Measurements from ENCODE around the gene FAM53B.

FAM53B gene

GRCh38 chr10:124624466-124624865 is 119.7 kb downstream of the FAM53B start:
- POLR2A ChIA-PET: no interaction called here

GRCh38 chr10:124624006-124624405 is 120.2 kb downstream of the FAM53B start:
- no peaks in the 10 kb centered on the region; the same call in 1 of the 2 replicates for H3K4me1 ChIP-seq (ENCODE audit: control insufficient read depth, insufficient read depth, low read length)
- CTCF ChIA-PET: interaction anchor here (0.9 kb wide), 1 partner anchor 118 kb away, joined by 3 read pairs; no protein-coding TSS in a partner anchor
- TF ChIP-seq ZNF596 (tag by site-specific recombination; IDR thresholded peaks at IDR 0.05) (no peak), RBAK (tag by site-specific recombination; IDR thresholded peaks at IDR 0.05) (no peak), YY2 (tag by site-specific recombination; IDR thresholded peaks at IDR 0.05) (no peak), ZBTB7A (tag by site-specific recombination; IDR thresholded peaks at IDR 0.05; ENCODE audit: low read depth) (no peak), ZNF16 (tag by site-specific recombination; IDR thresholded peaks at IDR 0.05; ENCODE audit: low read depth) (no peak), PRDM4 (tag by site-specific recombination; IDR thresholded peaks at IDR 0.05) (no peak), SP7 (tag by site-specific recombination; IDR thresholded peaks at IDR 0.05) (no peak), ZNF664 (tag by site-specific recombination; IDR thresholded peaks at IDR 0.05) (no peak), CTCF (tag by site-specific recombination; IDR thresholded peaks at IDR 0.05) (no peak), ZNF776 (tag by site-specific recombination; IDR thresholded peaks at IDR 0.05; ENCODE audit: borderline replicate concordance) (no peak), SCRT1 (tag by site-specific recombination; IDR thresholded peaks at IDR 0.05; ENCODE audit: borderline replicate concordance) (no peak), ZNF302 (tag by site-specific recombination; IDR thresholded peaks at IDR 0.05; ENCODE audit: low read depth) (no peak), ZNF155 (tag by site-specific recombination; IDR thresholded peaks at IDR 0.05) (no peak), ZFP37 (tag by site-specific recombination; IDR thresholded peaks at IDR 0.05) (no peak), SP2 (tag by site-specific recombination; IDR thresholded peaks at IDR 0.05) (no peak), ZNF785 (tag by site-specific recombination; IDR thresholded peaks at IDR 0.05) (no peak), ZFHX2 (tag by site-specific recombination; conservative IDR thresholded peaks at IDR 0.05) (no peak), ZNF248 (tag by site-specific recombination; IDR thresholded peaks at IDR 0.05) (no peak)

More at GRCh38 chr10:124624466-124624865, 119.7 kb downstream of the FAM53B start:
- Histone ChIP-seq H3K36me3 (ENCODE audit: control insufficient read depth in 2 of 2, insufficient read depth in 1 of 2, low read length in 2 of 2) (no peaks in the 10 kb centered on the region), H3K9me3 (ENCODE audit: control insufficient read depth, insufficient read depth, low read depth, low read length) (no peaks in the 10 kb centered on the region), H3K4me1 (ENCODE audit: control insufficient read depth, insufficient read depth, low read length) (no peaks in the 10 kb centered on the region; the same call in 1 of the 2 replicates), H3K27ac (ENCODE audit: extremely low read depth, low read depth, low read length) (no peak overlapping the region), H3K4me3 (ENCODE audit: low read depth, low read length) (no peak overlapping the region)
- CTCF ChIA-PET: interaction anchor here (0.9 kb wide), 1 partner anchor 117 kb away, joined by 3 read pairs; no protein-coding TSS in a partner anchor
- no peak for TF ChIP-seq ZNF677 (tag by site-specific recombination; IDR thresholded peaks at IDR 0.05)
- TF ChIP-seq REST (tag by site-specific recombination; IDR thresholded peaks at IDR 0.05): no peak
- TF ChIP-seq ZNF580 (tag by site-specific recombination; IDR thresholded peaks at IDR 0.05): no peak
- TF ChIP-seq ZNF624 (tag by site-specific recombination; IDR thresholded peaks at IDR 0.05): no peak
- TF ChIP-seq ZNF404 (tag by site-specific recombination; IDR thresholded peaks at IDR 0.05): no peak
- TF ChIP-seq KLF7 (tag by site-specific recombination; IDR thresholded peaks at IDR 0.05; ENCODE audit: borderline replicate concordance): no peak
- TF ChIP-seq GFI1B (tag by site-specific recombination; IDR thresholded peaks at IDR 0.05): no peak
- no peak for TF ChIP-seq ZNF366 (tag by site-specific recombination; conservative IDR thresholded peaks at IDR 0.05)
- TF ChIP-seq ZNF335 (tag by site-specific recombination; conservative IDR thresholded peaks at IDR 0.05): no peak
- no peak for TF ChIP-seq SP2 (tag by site-specific recombination; IDR thresholded peaks at IDR 0.05)
- no peak for TF ChIP-seq KLF10 (tag by site-specific recombination; IDR thresholded peaks at IDR 0.05)
- TF ChIP-seq ZNF146 (tag by site-specific recombination; IDR thresholded peaks at IDR 0.05): no peak
- no peak for TF ChIP-seq MEIS1 (CRISPR knock-in tag; IDR thresholded peaks at IDR 0.05; ENCODE audit: borderline replicate concordance)
- TF ChIP-seq ZNF629 (tag by site-specific recombination; IDR thresholded peaks at IDR 0.05): no peak
- no peak for TF ChIP-seq ZNF157 (tag by site-specific recombination; IDR thresholded peaks at IDR 0.05)
- TF ChIP-seq MZF1 (tag by site-specific recombination; IDR thresholded peaks at IDR 0.05; ENCODE audit: borderline replicate concordance): no peak

More at GRCh38 chr10:124624006-124624405, 120.2 kb downstream of the FAM53B start:
- POLR2A ChIA-PET: no interaction called here
- H3K4me3 ChIP-seq (ENCODE audit: low read depth, low read length): no peak overlapping the region
- H3K36me3 ChIP-seq (ENCODE audit: control insufficient read depth in 2 of 2, insufficient read depth in 1 of 2, low read length in 2 of 2): no peaks in the 10 kb centered on the region
- no peak overlapping the region for H3K27ac ChIP-seq (ENCODE audit: extremely low read depth, low read depth, low read length)
- H3K9me3 ChIP-seq (ENCODE audit: control insufficient read depth, insufficient read depth, low read depth, low read length): no peaks in the 10 kb centered on the region
